ENCODE data around the gene APOBEC2. TPM values are rescaled to one million over a fixed set of nuclear protein-coding genes. Genes with fewer than 3 reads are reported as not detected.
A peak's percentile ranks its signal among the peaks of the same experiment; 100 is the strongest.

APOBEC2 gene
- total and polyA plus RNA-seq, 2 of the 13 experiments (the other 11 are each of a cell fraction or from before 2014, with no cell fraction given): 0.09 TPM; not detected in 1

DNA sequence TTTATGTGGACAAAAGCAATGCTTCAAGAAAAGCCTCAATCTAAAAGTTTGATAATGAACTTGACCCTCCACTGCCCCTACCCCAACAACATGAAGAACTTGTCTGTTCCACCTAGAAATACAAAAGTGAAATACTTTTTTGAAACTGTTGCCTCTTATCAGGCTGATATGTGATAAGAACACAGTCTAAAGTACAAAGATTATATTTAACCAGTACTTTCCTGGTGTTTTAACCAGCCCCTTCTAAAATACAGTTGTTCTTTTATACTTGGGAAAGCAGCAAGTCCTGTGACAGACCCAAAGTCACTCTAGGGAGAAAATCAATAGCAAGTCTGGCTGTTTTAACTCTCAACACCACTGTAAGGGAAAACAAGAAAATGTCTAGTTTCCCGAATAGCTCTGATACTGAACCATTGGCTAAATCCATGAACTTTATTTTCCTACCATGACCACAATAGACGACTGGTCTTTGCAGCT, 12.6 kb downstream of the APOBEC2 start (continued):
- TF ChIP-seq ZNF354B (CRISPR knock-in tag; IDR thresholded peaks at IDR 0.05) (no peak), RFX3 (CRISPR knock-in tag; IDR thresholded peaks at IDR 0.05) (no peak), ZNF720 (CRISPR knock-in tag; IDR thresholded peaks at IDR 0.05) (no peak), GATAD1 (CRISPR knock-in tag; IDR thresholded peaks at IDR 0.05) (peak; percentile 30; the same call in 1 of the 2 replicates), ZNF30 (CRISPR knock-in tag; IDR thresholded peaks at IDR 0.05) (no peak), FOSL2 (CRISPR knock-in tag; IDR thresholded peaks at IDR 0.05) (peak; percentile 51), MED1 (CRISPR knock-in tag; IDR thresholded peaks at IDR 0.05) (peak; percentile 67; the same call in 1 of the 2 replicates)

DNA sequence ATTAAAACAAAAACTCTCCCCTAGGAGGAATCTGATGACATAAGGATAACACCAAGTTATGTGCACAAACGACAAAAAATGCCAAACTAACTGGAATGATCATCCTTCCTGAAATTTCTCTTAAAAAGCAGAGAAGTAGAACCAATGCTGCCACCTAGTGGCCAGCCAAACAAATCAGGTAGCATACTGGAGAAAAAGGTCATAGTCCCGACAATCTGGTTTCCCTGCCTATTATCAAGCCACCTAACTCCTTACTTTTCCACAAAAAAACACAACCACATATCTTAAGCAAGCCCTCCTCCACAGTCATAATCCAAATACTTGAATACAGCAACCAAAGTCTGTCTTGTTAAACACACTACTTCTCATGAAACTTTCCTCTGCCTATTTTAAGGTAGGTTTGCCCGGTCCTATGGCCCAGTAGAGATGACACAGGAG, 13.9 kb downstream of the APOBEC2 start:
- H3K9me3 ChIP-seq (ENCODE audit: low read length): no peaks in the 10 kb centered on the region
- H3K79me2 ChIP-seq (ENCODE audit: insufficient read depth, low read length): peaks cover 9% of the 10 kb centered on the region
- ChIA-PET POLR2A (no interaction called here), CTCF (ENCODE audit: low intra/inter-chr PET ratio, low total read pairs) (interaction anchor here (0.9 to 5.3 kb wide), 5 partner anchors 28 to 60 kb away, joined by 3 to 56 read pairs (median 25); partner anchors contain the start of gene UNC5CL)
- no peaks in the 10 kb centered on the region for H4K20me1 ChIP-seq (ENCODE audit: insufficient read depth, low read length)
- WGBS (ENCODE audit: low lambda C conversion rate): 37% methylated on average over 3 of the region's 3 CpGs
- in situ Hi-C loops (cut with HindIII; ENCODE audit: extremely low pct_ligation_motif_present, low pct_unique_long_range_greater_than_20kb): loop anchor here (5.0 kb wide), 1 partner anchor 35 kb away; no protein-coding TSS in a partner anchor
- H3K27ac ChIP-seq (ENCODE audit: extremely low read length, insufficient read depth, low read length): no peak overlapping the region
- intact Hi-C loops (cut with micrococcal nuclease; ENCODE audit: unreplicated experiment): loop anchor here (1.0 to 10.0 kb wide), 7 partner anchors 35 to 742 kb away; no protein-coding TSS in a partner anchor
- ATAC-seq (no peak), FAIRE-seq (peak; percentile 62), DNase-seq (ENCODE audit: low spot score) (peak; percentile 88)
- BruUV-seq (replicated peaks): no TSS peak
- peaks cover 65% of the 10 kb centered on the region for H3K4me1 ChIP-seq (ENCODE audit: insufficient read depth, low read length)
- peaks cover 0 to 21% of the 10 kb centered on the region in 2 experiments; a peak in 3 of 5 replicates for H3K36me3 ChIP-seq (replicated peaks in 1 of 2; ENCODE audit: control insufficient read depth in 1 of 2, insufficient read depth in 2 of 2, low read length in 2 of 2)
- H3K9ac ChIP-seq (ENCODE audit: insufficient read depth, low read depth, low read length): no peak overlapping the region
- no peaks in the 10 kb centered on the region; a peak in 1 of 5 replicates for H3K27me3 ChIP-seq (ENCODE audit: control insufficient read depth in 1 of 2, insufficient read depth in 2 of 2, low read length in 2 of 2)
- no peak overlapping the region for H3K4me3 ChIP-seq (replicated peaks in 1 of 3; ENCODE audit: insufficient read depth in 1 of 3, low read depth in 2 of 3, low read length in 3 of 3)
- no peak overlapping the region for H2AFZ ChIP-seq (ENCODE audit: low read length)
- no peak overlapping the region for H3K4me2 ChIP-seq (ENCODE audit: low read depth, low read length)
- no peak for TF ChIP-seq NR2F6 (IDR thresholded peaks at IDR 0.05)
- TF ChIP-seq NR2F6 (CRISPR knock-in tag; IDR thresholded peaks at IDR 0.05): 0 out of 2 replicates have a peak, but pooled peaks have one; percentile 19
- TF ChIP-seq ZNF136 (CRISPR knock-in tag; IDR thresholded peaks at IDR 0.05; ENCODE audit: low read depth): no peak
- peak; percentile 56 for TF ChIP-seq MAFF (IDR thresholded peaks at IDR 0.05; ENCODE audit: low read depth, low read length)
- TF ChIP-seq PPARG (CRISPR knock-in tag; conservative IDR thresholded peaks at IDR 0.05): peak; percentile 46
- no peak for TF ChIP-seq SSRP1 (CRISPR knock-in tag; IDR thresholded peaks at IDR 0.05)
- TF ChIP-seq, protein P1, sequence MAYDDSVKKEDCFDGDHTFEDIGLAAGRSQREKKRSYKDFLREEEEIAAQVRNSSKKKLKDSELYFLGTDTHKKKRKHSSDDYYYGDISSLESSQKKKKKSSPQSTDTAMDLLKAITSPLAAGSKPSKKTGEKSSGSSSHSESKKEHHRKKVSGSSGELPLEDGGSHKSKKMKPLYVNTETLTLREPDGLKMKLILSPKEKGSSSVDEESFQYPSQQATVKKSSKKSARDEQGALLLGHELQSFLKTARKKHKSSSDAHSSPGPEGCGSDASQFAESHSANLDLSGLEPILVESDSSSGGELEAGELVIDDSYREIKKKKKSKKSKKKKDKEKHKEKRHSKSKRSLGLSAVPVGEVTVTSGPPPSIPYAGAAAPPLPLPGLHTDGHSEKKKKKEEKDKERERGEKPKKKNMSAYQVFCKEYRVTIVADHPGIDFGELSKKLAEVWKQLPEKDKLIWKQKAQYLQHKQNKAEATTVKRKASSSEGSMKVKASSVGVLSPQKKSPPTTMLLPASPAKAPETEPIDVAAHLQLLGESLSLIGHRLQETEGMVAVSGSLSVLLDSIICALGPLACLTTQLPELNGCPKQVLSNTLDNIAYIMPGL (CRISPR knock-in tag; IDR thresholded peaks at IDR 0.05; ENCODE audit: borderline replicate concordance in 1 of 2, low read depth in 1 of 2): peak in 1 of 2 experiments; percentile 39; a peak in 1 of 4 replicates
- TF ChIP-seq SMAD3 (CRISPR knock-in tag; IDR thresholded peaks at IDR 0.05): 0 out of 2 replicates have a peak, but pooled peaks have one; percentile 64
- 0 out of 2 replicates have a peak, but pooled peaks have one; percentile 13 for TF ChIP-seq NCOA2 (CRISPR knock-in tag; IDR thresholded peaks at IDR 0.05)
- peak; percentile 47; the same call in 1 of the 2 replicates for TF ChIP-seq TARDBP (CRISPR knock-in tag; IDR thresholded peaks at IDR 0.05)
- TF ChIP-seq, protein P2, sequence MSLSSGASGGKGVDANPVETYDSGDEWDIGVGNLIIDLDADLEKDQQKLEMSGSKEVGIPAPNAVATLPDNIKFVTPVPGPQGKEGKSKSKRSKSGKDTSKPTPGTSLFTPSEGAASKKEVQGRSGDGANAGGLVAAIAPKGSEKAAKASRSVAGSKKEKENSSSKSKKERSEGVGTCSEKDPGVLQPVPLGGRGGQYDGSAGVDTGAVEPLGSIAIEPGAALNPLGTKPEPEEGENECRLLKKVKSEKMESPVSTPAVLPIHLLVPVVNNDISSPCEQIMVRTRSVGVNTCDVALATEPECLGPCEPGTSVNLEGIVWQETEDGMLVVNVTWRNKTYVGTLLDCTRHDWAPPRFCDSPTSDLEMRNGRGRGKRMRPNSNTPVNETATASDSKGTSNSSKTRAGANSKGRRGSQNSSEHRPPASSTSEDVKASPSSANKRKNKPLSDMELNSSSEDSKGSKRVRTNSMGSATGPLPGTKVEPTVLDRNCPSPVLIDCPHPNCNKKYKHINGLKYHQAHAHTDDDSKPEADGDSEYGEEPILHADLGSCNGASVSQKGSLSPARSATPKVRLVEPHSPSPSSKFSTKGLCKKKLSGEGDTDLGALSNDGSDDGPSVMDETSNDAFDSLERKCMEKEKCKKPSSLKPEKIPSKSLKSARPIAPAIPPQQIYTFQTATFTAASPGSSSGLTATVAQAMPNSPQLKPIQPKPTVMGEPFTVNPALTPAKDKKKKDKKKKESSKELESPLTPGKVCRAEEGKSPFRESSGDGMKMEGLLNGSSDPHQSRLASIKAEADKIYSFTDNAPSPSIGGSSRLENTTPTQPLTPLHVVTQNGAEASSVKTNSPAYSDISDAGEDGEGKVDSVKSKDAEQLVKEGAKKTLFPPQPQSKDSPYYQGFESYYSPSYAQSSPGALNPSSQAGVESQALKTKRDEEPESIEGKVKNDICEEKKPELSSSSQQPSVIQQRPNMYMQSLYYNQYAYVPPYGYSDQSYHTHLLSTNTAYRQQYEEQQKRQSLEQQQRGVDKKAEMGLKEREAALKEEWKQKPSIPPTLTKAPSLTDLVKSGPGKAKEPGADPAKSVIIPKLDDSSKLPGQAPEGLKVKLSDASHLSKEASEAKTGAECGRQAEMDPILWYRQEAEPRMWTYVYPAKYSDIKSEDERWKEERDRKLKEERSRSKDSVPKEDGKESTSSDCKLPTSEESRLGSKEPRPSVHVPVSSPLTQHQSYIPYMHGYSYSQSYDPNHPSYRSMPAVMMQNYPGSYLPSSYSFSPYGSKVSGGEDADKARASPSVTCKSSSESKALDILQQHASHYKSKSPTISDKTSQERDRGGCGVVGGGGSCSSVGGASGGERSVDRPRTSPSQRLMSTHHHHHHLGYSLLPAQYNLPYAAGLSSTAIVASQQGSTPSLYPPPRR (CRISPR knock-in tag; IDR thresholded peaks at IDR 0.05; ENCODE audit: borderline replicate concordance): no peak
- TF ChIP-seq ZNF3 (CRISPR knock-in tag; IDR thresholded peaks at IDR 0.05): no peak
- TF ChIP-seq GATAD2A (CRISPR knock-in tag; IDR thresholded peaks at IDR 0.05): peak; percentile 57; the same call in 1 of the 2 replicates
